GM12865 (cell line): ENCODE data around the gene NFYC.
A peak's percentile ranks its signal among the peaks of the same experiment; 100 is the strongest.

Source experiments
- DNase-seq: peaks from one replicate; pipeline ENCODE4 v3.0.0; 2010; ENCODE audit warnings: low read depth
- H3K4me3 ChIP-seq: 2 replicates; pipeline ENCODE4 v1.5.1; 2011; ENCODE audit warnings: mild to moderate bottlenecking, low read depth, low read length, control low read depth
- CTCF ChIP-seq: IDR thresholded peaks from 2 replicates; pipeline ENCODE4 v1.5.1; 2011; ENCODE audit warnings: low read length, control low read depth, low read depth, inconsistent platforms; ENCODE audit not compliant: insufficient read depth; ENCODE audit errors: missing control alignments

The NFYC gene

GRCh38 chr1:40679165-40679953, 12.1 kb upstream of the NFYC start:
- DNase-seq = no peak
- no peak for TF ChIP-seq CTCF
- no peak overlapping the region for H3K4me3 ChIP-seq

- no peak for DNase-seq
- no peak for TF ChIP-seq CTCF
- no peak overlapping the region for H3K4me3 ChIP-seq
Measured at GRCh38 chr1:40684669-40685068, 6.8 kb upstream of the NFYC start.

- H3K4me3 ChIP-seq = no peak overlapping the region
- no peak for DNase-seq
- no peak for TF ChIP-seq CTCF
Measured at GRCh38 chr1:40687059-40687458, 4.4 kb upstream of the NFYC start.

GRCh38 chr1:40687661-40688060, 3.8 kb upstream of the NFYC start:
- no peak for DNase-seq
- no peak overlapping the region for H3K4me3 ChIP-seq
- no peak for TF ChIP-seq CTCF

- no peak for DNase-seq
- TF ChIP-seq CTCF = no peak
- H3K4me3 ChIP-seq = no peak overlapping the region
Measured at GRCh38 chr1:40689737-40690136, 1.8 kb upstream of the NFYC start.

GRCh38 chr1:40690771-40691537, 550 bp upstream of the NFYC start:
- no peak for TF ChIP-seq CTCF
- no peak for DNase-seq
- H3K4me3 ChIP-seq = peak overlapping the region; percentile 90
